Putamen (tissue), 1 donor: ENCODE data around the gene DBF4B.
A peak's percentile ranks its signal among the peaks of the same experiment; 100 is the strongest.
"Not testable (repeated sequence)": the region's sequence is repeated elsewhere in the genome, so short reads cannot be mapped to it uniquely, and the experiment has no call there.

Experiments
- DNase-seq: peaks from one replicate; pipeline ENCODE4 v3.0.0-alpha.2; 2016; ENCODE audit warnings: low spot score

Gene DBF4B

DNA sequence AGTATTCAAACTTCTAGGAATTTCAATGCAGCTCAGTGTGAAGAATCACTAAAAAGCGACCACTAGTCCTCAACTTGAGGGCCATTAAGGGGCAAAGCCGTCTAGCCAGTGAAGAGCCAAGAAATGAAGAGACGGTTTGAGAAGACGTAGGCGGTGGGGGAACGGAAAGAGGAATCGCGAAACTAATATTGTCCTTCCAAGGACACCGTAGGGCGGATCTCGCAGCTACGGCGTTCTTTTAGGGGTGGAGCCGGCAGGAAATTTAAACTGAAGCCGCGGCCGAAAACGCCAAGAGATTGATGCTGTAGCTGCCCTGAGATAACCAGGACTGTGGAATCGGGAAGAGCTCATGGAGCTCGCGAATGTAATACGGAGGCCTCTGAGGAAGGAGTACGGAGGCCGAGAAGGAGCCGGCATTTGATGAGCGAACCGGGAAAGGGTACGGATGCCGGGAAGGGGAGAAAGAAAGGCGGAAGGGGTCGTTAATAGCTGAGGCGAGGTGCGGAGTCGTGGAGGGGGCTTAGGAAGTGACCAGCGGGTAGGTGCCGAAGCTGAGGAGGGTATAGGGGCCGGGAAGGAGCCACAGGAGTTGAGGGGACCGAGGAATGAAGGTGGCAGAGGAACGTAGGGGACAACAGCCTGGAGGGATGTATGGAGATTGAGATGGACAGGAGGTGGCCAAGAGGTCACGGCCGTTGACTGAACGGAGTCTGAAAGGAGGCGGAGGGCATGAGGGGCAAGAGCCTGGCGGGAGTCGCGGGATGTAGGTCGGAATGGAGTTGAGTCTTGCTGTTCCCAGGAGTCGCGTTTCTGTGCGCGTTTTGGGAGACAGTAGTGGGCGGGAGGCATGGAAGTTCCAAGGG, at the start of gene DBF4B:
Gene DBF4B, plus strand, starts transcription at position 265 of the 863 bp plus-strand sequence. Its CDS starts 156 bp downstream, at position 421.
- peak; percentile 89 for DNase-seq

GRCh38 chr17:44661835-44662234, 46.6 kb upstream of the DBF4B start:
- DNase-seq: no peak

DNA sequence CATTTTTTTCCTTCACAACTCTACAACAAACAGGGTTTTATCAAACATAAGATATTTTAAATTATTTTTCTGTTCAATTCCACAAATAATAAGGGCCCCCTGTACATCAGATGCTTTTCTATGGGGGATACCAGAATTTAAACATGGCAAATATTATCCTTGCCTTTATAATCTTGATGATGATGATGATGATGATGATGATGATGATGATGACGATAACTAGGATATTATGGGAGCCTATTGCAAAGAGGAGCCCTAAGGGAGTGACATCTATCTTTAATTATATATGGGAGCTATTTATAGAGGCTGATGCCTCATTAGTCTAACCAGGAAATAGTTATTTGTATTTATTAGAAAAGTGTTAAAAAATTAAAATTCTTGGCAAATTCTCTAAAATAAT, 45.4 kb upstream of the DBF4B start:
- DNase-seq: no peak

DNA sequence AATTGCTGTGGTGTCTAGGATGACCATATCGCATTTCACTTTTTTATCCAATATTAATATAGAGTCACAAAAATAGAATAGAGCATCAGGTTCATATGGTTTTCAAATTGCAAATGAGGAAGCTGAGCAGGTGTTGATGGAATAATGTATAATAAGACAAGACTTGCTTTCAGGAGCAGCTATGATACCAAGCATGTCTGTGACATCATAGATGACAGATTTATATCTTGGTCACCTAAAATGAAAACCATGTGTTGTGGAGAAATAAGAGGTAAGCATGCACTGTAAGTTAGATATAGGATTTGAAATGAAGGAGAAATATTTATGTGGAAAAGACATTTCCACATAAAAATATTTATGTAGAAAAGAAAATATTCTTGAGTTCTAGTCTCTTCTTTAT, 43.6 kb upstream of the DBF4B start:
- no peak for DNase-seq

GRCh38 chr17:44666006-44666405, 42.5 kb upstream of the DBF4B start:
- DNase-seq: no peak

DNA sequence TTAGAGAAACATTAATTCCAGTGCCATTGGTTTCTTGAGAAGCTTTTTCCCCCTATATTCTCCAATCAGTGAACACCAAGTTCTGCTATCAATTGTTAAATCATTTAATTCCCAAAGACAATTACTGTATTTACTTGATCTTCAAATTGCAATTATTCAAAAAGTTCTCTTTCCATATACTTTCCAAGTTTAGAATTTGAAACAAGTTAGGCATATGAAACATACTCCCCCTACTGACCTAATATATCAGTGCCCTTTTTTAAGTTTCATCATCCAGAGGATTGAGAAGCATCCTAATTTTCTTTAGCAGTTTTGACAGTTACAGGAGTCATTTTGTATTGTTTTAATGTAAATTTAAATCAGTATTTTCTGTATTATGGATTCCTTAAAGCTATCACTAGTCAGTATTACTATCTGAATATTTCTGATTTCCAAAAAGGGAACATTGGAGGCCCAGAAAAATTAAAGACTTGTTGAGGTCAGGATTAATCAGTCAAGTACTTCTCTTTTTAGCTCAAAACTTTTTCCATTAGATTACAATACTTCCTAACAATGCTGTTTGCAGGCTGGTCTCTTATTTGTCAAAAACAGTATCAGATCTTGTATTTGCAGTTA, 35.9 kb upstream of the DBF4B start:
- no peak for DNase-seq

- no peak for DNase-seq
Measured at GRCh38 chr17:44673893-44674292, 34.6 kb upstream of the DBF4B start.

- DNase-seq: no peak
Measured at GRCh38 chr17:44677136-44677535, 31.3 kb upstream of the DBF4B start.

GRCh38 chr17:44683303-44683702, 25.2 kb upstream of the DBF4B start:
- DNase-seq: not testable (repeated sequence)

- DNase-seq: no peak
Measured at GRCh38 chr17:44687756-44688155, 20.7 kb upstream of the DBF4B start.

DNA sequence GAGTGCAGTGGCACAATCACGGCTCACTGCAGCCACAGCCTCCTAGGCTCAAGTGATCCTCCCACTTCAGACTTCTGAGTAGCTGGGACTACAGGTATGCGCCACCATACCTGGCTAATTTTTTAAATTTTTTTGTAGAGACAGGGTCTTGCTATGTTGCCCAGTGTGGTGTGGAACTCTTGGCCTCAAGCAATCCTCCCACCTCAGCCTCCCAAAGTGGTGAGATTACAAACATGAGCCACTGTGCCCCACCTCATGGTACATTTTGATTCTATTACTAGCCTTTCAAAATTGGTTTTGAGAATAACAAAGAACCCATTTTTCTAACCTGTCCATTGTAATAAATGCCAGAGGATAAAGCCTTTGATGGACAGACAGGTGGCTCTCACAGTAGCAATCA, 20.3 kb upstream of the DBF4B start:
- DNase-seq: no peak

DNA sequence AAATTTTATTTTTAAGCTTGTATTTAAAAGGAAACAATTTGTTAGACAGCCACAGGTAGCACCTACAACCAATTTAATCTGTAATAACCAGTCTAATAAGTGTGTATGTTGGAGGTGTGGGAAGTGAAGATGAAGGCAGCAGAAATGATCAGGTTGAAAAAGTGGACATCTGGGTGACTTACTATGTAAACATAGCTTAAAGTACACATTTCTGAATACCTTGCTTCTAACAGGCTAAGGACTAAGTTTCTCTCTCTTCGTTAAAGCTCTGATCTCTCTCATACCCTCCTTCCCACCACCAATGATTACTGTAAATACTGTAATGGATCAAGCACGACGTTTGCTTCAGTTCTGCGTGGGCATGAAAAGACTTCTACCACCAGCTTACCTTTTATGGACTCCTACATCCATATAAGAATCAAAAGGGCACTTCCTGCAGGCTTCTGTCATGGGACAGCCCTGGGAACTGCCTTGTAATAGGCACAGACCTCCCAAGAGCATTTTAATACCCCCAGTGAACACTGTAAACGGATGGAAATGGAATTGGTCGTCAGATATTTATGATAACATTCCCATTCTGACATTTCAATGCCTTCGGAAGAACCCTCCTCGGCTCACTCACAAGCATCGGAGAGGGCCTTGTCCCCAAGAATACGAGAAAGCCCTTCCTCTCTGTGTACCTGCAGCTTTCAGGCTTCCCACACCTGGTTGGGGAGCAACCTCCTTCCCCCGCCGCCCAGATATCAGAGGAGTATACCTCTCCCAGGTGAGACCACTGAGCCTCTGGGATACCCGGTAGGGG, 19.6 kb upstream of the DBF4B start:
- DNase-seq: no peak

GRCh38 chr17:44689477-44690217, 18.8 kb upstream of the DBF4B start, which contains the start of gene CCDC43:
TSS of gene CCDC43 (minus strand) at chr17:44689776. CDS start at chr17:44689753, 23 bp downstream.
- peak; percentile 90 for DNase-seq

DNA sequence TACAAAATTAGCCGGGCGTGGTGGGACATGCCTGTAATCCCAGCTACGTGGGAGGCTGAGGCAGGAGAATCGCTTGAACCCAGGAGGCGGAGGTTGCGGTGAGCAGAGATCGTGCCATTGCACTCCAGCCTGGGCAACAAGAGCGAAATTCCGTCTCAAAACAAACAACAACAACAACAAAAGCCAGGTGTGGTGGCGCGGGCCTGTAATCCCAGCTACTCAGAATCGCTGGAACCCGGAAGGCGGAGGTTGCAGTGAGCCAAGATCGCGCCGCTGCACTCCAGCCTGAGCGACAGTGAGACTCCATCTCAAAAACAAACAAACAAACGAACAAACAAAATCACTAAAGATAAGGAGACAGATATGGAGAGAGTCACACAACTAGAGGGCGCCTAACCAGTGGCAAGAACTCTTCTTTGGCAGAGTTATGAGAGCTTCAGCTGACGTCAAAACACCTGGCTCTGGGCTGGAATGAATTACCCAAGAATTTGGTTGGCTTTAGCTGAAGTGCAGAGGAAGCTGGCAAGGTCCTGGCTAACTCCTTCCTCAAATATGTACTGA, 17.6 kb upstream of the DBF4B start:
- not testable (repeated sequence) for DNase-seq

DNA sequence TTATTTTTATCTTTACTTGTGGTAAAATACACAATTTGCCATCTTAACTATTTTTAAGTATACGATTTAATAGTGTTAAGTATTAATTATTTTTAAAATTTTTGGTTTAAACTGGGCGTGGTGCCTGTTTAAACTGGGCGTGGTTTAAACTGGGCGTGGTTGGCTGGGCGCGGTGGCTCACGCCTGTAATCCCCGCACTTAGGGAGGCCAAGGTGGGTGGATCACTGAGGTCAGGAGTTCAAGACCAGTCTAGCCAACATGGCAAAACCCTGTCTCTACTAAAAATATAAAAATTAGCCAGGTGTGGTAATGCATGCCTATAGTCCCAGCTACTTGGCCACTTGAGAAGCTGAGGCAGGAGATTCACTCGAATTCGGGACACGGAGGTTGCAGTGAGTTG, 14.9 kb upstream of the DBF4B start:
- DNase-seq: no peak

DNA sequence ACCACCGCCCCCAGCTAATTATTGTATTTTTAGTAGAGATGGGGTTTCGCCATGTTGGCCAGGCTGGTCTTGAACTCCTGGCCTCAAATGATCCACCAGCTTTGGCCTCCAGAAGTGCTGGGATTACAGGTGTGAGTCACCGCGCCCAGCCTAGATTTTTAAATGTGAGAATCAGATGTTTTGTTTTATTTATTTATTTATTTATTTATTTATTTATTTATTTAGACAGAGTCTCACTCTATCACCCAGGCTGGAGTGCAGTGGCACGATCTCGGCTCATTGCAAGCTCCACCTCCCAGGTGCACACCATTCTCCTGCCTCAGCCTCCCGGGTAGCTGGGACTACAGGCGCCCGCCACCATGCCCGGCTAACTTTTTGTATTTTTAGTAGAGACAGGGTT, 8.2 kb upstream of the DBF4B start:
- DNase-seq: not testable (repeated sequence)

GRCh38 chr17:44707755-44708400, 587 bp upstream of the DBF4B start:
- no peak for DNase-seq

GRCh38 chr17:44719444-44719843, 11.0 kb downstream of the DBF4B start:
- no peak for DNase-seq

DNA sequence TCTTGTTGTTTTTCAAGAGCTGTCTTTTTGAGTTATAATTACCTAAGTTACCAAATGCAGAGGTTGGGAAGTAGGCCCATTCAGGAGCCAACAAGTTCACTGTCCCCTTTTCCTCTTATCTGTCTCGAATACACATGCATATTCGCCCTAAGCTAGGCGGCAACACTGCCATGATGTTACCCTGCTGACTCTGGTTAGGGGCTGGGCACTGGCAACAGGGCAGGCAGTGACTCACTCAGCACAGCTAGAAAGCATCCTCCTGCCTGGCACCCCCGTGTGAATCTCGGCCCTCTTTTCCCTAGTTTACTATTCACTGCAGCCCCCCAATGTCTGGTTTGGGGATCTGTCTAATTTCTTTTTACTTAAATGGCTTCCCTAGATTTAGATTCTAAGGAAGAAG, 13.8 kb downstream of the DBF4B start:
- DNase-seq: no peak

GRCh38 chr17:44726121-44726520, 17.7 kb downstream of the DBF4B start:
- not testable (repeated sequence) for DNase-seq

DNA sequence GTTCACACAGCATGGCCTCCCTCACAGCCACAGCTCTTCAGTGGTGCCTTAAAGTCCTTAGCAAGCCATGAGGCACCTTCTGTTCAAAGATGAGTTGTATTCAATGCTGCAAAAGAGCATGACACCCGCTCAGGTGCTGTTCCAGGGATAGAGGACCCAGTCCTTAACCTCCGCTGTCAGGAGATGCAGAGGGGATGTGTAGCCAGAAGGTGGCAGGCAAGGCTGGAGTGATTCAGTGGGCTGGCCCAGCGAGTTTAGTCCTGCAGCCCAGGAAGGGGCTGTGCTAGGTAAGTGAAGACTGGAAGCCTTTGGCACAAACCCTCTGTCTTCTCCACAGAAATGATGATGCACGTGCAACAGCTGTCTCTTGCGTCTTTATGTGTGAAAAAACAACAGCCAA, 25.3 kb downstream of the DBF4B start:
- no peak for DNase-seq
